Left ventricle myocardium inferior (tissue), 1 donor: ENCODE results near the gene SORCS3. TPM values are rescaled to one million over a fixed set of nuclear protein-coding genes. Genes with fewer than 3 reads are reported as not detected.

Source experiments
- DNase-seq: peaks from one replicate; pipeline ENCODE4 v3.0.0-alpha.2; 2020
- H3K27ac ChIP-seq: fragments of 200-600 bp; replicated peaks from 2 replicates; pipeline ENCODE4 v1.8.0; 2021
- H3K27me3 ChIP-seq: fragments of 200-600 bp; 2 replicates; pipeline ENCODE4 v1.8.0; 2021; ENCODE audit warnings: low read depth
- H3K36me3 ChIP-seq: fragments of 200-600 bp; 2 replicates; pipeline ENCODE4 v1.8.0; 2021
- H3K4me1 ChIP-seq: fragments of 200-600 bp; 2 replicates; pipeline ENCODE4 v1.8.0; 2021
- H3K4me3 ChIP-seq: fragments of 200-600 bp; 2 replicates; pipeline ENCODE4 v1.8.0; 2021; ENCODE audit warnings: mild to moderate bottlenecking, moderate library complexity
- H3K9me3 ChIP-seq: fragments of 200-600 bp; replicated peaks from 2 replicates; pipeline ENCODE4 v1.8.0; 2021
- intact Hi-C: fragments of 100-400 bp; cut with micrococcal nuclease; formaldehyde crosslinking; loops from one replicate; pipeline ENCODE4 v1.11.0; 2022
- total RNA-seq: library from RNA; stranded (reverse); fragmentation: NEBNext Ultra II Directional; extraction: Animal tissue kit (Norgen Biotek cat#: 25700); gene quantifications from one replicate; pipeline ENCODE4 v1.2.1, GENCODE V29; 2021
- TF ChIP-seq, protein P1 (sequence below): fragments of 200-600 bp; IDR thresholded peaks from 2 replicates; pipeline ENCODE4 v1.8.0; 2021; ENCODE audit warnings: antibody characterized with exemption, mild to moderate bottlenecking, borderline replicate concordance
- donor health status: DM: no; HTN: yes; CAD: no; lungs with severe emphysema.

Gene SORCS3
- total RNA-seq, 1 donor from 2014 or later, result 0.03 TPM

DNA sequence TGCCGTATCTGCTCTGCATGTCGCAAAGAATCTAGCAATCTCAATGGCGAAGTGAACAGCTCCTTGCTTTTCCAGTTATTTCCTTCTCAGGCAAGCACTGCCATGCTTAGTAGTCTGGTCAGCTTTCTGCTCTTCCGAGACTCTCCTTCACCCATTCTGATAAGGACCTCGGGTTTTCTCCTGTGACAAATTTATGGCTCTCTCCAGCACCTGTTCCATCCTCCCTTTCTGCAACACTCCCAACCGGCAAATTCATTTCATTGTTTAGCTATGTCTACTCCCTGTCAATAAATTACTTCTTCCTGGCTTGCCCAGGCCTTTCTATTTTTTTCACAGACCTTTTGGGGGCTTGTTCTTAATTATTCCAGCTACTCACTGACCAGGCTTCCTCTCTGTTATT lies 252.6 kb downstream of the SORCS3 start:
- H3K27me3 ChIP-seq, result peaks cover 23% of the 10 kb centered on the region
- H3K9me3 ChIP-seq, result peaks cover 38% of the 10 kb centered on the region
- no peak overlapping the region for H3K27ac ChIP-seq
- intact Hi-C loops, result no loop called here
- no peaks in the 10 kb centered on the region for H3K36me3 ChIP-seq
- H3K4me3 ChIP-seq, result no peak overlapping the region
- H3K4me1 ChIP-seq, result no peaks in the 10 kb centered on the region
- TF ChIP-seq, protein P1, sequence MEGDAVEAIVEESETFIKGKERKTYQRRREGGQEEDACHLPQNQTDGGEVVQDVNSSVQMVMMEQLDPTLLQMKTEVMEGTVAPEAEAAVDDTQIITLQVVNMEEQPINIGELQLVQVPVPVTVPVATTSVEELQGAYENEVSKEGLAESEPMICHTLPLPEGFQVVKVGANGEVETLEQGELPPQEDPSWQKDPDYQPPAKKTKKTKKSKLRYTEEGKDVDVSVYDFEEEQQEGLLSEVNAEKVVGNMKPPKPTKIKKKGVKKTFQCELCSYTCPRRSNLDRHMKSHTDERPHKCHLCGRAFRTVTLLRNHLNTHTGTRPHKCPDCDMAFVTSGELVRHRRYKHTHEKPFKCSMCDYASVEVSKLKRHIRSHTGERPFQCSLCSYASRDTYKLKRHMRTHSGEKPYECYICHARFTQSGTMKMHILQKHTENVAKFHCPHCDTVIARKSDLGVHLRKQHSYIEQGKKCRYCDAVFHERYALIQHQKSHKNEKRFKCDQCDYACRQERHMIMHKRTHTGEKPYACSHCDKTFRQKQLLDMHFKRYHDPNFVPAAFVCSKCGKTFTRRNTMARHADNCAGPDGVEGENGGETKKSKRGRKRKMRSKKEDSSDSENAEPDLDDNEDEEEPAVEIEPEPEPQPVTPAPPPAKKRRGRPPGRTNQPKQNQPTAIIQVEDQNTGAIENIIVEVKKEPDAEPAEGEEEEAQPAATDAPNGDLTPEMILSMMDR, result no peak
- DNase-seq, result no peak

DNA sequence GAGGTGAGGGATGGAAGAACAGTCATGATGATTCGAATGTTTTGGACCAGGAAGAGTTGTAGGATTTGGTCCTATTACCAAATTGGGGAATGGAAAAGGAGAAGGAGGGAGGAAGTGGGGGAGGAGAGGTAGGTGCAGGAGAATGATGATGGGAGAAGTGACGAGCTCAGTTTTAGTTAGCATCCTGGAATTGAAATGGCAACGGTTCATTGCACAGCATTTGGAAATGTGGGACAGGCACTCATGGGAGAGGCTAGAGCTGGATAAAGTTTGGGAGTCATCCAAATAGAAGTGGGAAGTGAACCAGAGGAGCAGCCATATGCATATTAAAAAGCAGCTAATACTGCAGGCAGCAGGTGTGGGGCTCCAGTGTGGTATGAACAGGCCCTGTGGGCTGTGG lies 253.6 kb downstream of the SORCS3 start:
- no peak for DNase-seq
- Histone ChIP-seq H3K27me3 (peaks cover 23% of the 10 kb centered on the region), H3K4me3 (no peak overlapping the region), H3K9me3 (peaks cover 28% of the 10 kb centered on the region), H3K27ac (no peak overlapping the region), H3K36me3 (no peaks in the 10 kb centered on the region), H3K4me1 (no peaks in the 10 kb centered on the region)
- TF ChIP-seq, protein P1, result no peak
- intact Hi-C loops, result no loop called here

DNA sequence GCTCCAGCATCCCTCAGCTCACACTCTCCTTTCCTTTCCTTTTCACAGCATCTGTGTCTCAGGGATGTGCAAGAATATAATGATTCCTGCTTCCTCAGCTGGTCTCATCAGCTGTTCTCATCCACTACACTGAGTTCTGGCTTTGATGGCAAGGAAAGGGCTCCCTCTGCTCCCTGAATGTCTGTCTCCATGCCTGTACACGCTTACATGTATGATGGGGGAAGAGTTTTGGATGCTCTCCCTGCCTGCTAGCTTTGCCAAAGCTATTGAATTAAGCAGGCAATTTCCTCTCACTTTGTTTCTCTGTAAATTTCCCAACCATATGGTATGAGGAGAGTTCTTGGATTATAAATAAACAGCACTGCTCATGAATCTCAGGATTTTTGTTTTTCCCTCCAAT lies 254.5 kb downstream of the SORCS3 start:
- Histone ChIP-seq H3K36me3 (no peaks in the 10 kb centered on the region), H3K4me3 (no peak overlapping the region), H3K27me3 (peaks cover 23% of the 10 kb centered on the region), H3K9me3 (peaks cover 20% of the 10 kb centered on the region), H3K4me1 (no peaks in the 10 kb centered on the region), H3K27ac (no peak overlapping the region)
- no peak for DNase-seq
- TF ChIP-seq, protein P1, result no peak
- intact Hi-C loops, result no loop called here

DNA sequence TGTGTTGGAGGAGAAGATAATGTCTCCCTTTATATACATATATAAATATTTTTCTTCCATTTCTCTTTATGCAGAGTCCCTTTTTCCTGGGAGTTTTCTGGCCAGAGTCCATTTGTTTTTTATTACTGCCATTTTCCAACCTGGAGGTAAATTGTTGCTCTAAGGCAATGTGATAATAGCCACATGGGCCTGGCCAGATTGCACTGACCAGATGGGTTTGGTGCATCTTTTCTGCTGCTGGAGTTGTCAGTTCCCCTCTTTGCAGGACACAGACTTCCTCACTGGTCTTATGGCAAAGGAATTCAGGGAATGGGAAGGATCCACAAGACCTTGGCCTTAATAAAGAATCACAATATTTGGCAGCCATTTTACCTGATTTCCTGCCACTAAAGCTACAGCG lies 254.9 kb downstream of the SORCS3 start:
- Histone ChIP-seq H3K9me3 (peaks cover 15% of the 10 kb centered on the region), H3K27me3 (peaks cover 23% of the 10 kb centered on the region), H3K4me3 (no peak overlapping the region), H3K4me1 (no peaks in the 10 kb centered on the region), H3K36me3 (no peaks in the 10 kb centered on the region), H3K27ac (no peak overlapping the region)
- intact Hi-C loops, result no loop called here
- TF ChIP-seq, protein P1, result no peak
- DNase-seq, result no peak

DNA sequence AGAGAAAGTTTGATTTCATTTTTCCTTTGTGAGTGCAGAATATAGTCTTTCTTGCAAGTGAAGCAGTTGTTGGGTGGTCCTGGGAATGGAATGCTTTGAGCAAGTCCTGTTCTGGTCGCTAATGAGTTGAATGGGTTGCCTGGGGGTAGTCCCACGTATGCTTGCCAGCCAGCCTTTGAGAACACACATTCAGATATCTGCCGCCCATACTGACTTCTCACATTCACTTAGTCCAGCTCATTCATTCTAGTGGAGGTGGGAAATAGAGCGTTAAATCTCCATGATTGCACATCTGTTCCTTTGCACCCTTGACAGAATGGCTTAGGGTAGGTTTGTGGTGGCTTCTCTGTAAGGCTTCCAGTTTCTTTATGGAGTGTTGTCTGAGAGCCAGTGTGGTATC lies 256.6 kb downstream of the SORCS3 start:
- DNase-seq, result no peak
- no peaks in the 10 kb centered on the region for H3K36me3 ChIP-seq
- peaks cover 34% of the 10 kb centered on the region for H3K27me3 ChIP-seq
- no peak overlapping the region for H3K4me3 ChIP-seq
- H3K9me3 ChIP-seq, result no peaks in the 10 kb centered on the region
- H3K27ac ChIP-seq, result no peak overlapping the region
- TF ChIP-seq, protein P1, result no peak
- intact Hi-C loops, result no loop called here
- no peaks in the 10 kb centered on the region for H3K4me1 ChIP-seq

DNA sequence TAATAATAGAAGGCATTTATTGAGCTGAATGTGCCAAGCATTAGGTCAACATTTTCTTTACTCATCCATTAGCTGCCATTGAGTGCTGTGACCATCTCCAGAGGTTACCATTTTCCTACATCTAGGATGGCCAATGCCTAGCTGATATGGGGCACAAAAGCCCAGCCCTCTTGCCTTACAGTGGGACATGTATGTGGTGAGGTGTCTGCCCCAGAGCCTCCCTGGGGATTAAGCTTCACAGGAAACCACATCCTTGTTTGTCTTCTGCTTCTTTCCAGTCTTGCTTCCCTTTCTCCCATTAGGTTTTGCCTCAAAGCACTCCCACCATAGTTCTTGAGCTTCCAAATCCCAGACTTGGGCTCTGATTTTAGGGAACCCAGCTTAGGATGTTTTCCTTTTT lies 258.7 kb downstream of the SORCS3 start:
- H3K27ac ChIP-seq, result no peak overlapping the region
- TF ChIP-seq, protein P1, result no peak
- no peak for DNase-seq
- no peak overlapping the region for H3K4me3 ChIP-seq
- no peaks in the 10 kb centered on the region for H3K36me3 ChIP-seq
- H3K4me1 ChIP-seq, result no peaks in the 10 kb centered on the region
- H3K27me3 ChIP-seq, result peaks cover 30% of the 10 kb centered on the region
- H3K9me3 ChIP-seq, result no peaks in the 10 kb centered on the region
- intact Hi-C loops, result no loop called here
